DND-41 (cell line): ENCODE results near the gene MARK2.

Experiments
- ATAC-seq: fragments of 200-7000 bp; cut with Tn5 transposase; 3 replicates; pipeline ENCODE4 v1.9.1; 2021; ENCODE audit warnings: low read depth; ENCODE audit not compliant: insufficient read depth
- DNase-seq: peaks from one replicate; pipeline ENCODE4 v3.0.0-alpha.2; 2020
- H2AFZ ChIP-seq: 2 replicates; pipeline ENCODE4 v1.6.0; 2012; ENCODE audit warnings: low read depth, low read length
- H3K27ac ChIP-seq: 2 replicates; pipeline ENCODE4 v1.5.1; 2012; ENCODE audit warnings: low read length, inconsistent platforms
- H3K27me3 ChIP-seq: fragments of 200-600 bp; sonication (generic); 2 replicates; pipeline ENCODE4 v1.6.0; 2012; ENCODE audit warnings: low read length, mild to moderate bottlenecking, inconsistent platforms; ENCODE audit not compliant: insufficient read depth, poor library complexity
- H3K36me3 ChIP-seq: 2 replicates; pipeline ENCODE4 v1.5.1; 2012; ENCODE audit warnings: low read length, inconsistent platforms; ENCODE audit not compliant: insufficient read depth
- H3K4me1 ChIP-seq: 2 replicates; pipeline ENCODE4 v1.5.1; 2012; ENCODE audit warnings: mild to moderate bottlenecking, low read length; ENCODE audit not compliant: insufficient read depth
- H3K4me2 ChIP-seq: 2 replicates; pipeline ENCODE4 v1.6.0; 2012; ENCODE audit warnings: mild to moderate bottlenecking, moderate library complexity, low read length, inconsistent platforms; ENCODE audit not compliant: insufficient read depth
- H3K4me3 ChIP-seq, 2 experiments: fragments of 200-600 bp in 1 of 2; shearing (Covaris generic) in 1 of 2; 2 replicates each; pipeline ENCODE4 v1.5.1; 2012 to 2016; ENCODE audit warnings: inconsistent platforms in 2 of 2, low read length in 2 of 2, mild to moderate bottlenecking in 2 of 2, low read depth in 1 of 2, moderate library complexity in 1 of 2
- H3K79me2 ChIP-seq: 2 replicates; pipeline ENCODE4 v1.6.0; 2012; ENCODE audit warnings: low read length, inconsistent platforms; ENCODE audit not compliant: insufficient read depth
- H3K9ac ChIP-seq: 2 replicates; pipeline ENCODE4 v1.6.0; 2012; ENCODE audit warnings: low read depth, mild to moderate bottlenecking, inconsistent platforms, low read length, moderate library complexity
- H3K9me3 ChIP-seq: 2 replicates; pipeline ENCODE4 v1.5.1; 2012; ENCODE audit warnings: low read length, moderate library complexity, mild to moderate bottlenecking, inconsistent platforms; ENCODE audit not compliant: insufficient read depth, severe bottlenecking
- H4K20me1 ChIP-seq: 2 replicates; pipeline ENCODE4 v1.6.0; 2012; ENCODE audit warnings: low read length; ENCODE audit not compliant: insufficient read depth
- EZH2 ChIP-seq: IDR thresholded peaks from 3 replicates; pipeline ENCODE4 v1.6.1; 2012; ENCODE audit warnings: borderline replicate concordance, low read depth, mild to moderate bottlenecking, moderate library complexity, low read length, inconsistent platforms; ENCODE audit not compliant: severe bottlenecking
- TF ChIP-seq, protein P1 (sequence below): IDR thresholded peaks from 2 replicates; pipeline ENCODE4 v1.5.1; 2012; ENCODE audit warnings: borderline replicate concordance, low read length, moderate library complexity, mild to moderate bottlenecking; ENCODE audit not compliant: poor library complexity, severe bottlenecking; ENCODE audit errors: extremely low read depth

Gene MARK2

GRCh38 chr11:63907063-63907462 is 68.2 kb downstream of the MARK2 start:
- Histone ChIP-seq H3K4me3 (no peak overlapping the region), H3K4me1 (no peaks in the 10 kb centered on the region), H2AFZ (no peak overlapping the region), H3K79me2 (no peaks in the 10 kb centered on the region), H3K27me3 (no peaks in the 10 kb centered on the region), H3K36me3 (peaks cover 68% of the 10 kb centered on the region), H3K9me3 (no peaks in the 10 kb centered on the region), H3K27ac (no peak overlapping the region), H3K9ac (no peak overlapping the region), H3K4me2 (no peak overlapping the region), H4K20me1 (peaks cover 15% of the 10 kb centered on the region)
- TF ChIP-seq, protein P1, sequence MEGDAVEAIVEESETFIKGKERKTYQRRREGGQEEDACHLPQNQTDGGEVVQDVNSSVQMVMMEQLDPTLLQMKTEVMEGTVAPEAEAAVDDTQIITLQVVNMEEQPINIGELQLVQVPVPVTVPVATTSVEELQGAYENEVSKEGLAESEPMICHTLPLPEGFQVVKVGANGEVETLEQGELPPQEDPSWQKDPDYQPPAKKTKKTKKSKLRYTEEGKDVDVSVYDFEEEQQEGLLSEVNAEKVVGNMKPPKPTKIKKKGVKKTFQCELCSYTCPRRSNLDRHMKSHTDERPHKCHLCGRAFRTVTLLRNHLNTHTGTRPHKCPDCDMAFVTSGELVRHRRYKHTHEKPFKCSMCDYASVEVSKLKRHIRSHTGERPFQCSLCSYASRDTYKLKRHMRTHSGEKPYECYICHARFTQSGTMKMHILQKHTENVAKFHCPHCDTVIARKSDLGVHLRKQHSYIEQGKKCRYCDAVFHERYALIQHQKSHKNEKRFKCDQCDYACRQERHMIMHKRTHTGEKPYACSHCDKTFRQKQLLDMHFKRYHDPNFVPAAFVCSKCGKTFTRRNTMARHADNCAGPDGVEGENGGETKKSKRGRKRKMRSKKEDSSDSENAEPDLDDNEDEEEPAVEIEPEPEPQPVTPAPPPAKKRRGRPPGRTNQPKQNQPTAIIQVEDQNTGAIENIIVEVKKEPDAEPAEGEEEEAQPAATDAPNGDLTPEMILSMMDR, result no peak
- TF ChIP-seq EZH2, result no peak
- no peak for DNase-seq
- ATAC-seq, result no peak

GRCh38 chr11:63907808-63908530 is 69.1 kb downstream of the MARK2 start:
- H3K4me3 ChIP-seq, result no peak overlapping the region

DNA sequence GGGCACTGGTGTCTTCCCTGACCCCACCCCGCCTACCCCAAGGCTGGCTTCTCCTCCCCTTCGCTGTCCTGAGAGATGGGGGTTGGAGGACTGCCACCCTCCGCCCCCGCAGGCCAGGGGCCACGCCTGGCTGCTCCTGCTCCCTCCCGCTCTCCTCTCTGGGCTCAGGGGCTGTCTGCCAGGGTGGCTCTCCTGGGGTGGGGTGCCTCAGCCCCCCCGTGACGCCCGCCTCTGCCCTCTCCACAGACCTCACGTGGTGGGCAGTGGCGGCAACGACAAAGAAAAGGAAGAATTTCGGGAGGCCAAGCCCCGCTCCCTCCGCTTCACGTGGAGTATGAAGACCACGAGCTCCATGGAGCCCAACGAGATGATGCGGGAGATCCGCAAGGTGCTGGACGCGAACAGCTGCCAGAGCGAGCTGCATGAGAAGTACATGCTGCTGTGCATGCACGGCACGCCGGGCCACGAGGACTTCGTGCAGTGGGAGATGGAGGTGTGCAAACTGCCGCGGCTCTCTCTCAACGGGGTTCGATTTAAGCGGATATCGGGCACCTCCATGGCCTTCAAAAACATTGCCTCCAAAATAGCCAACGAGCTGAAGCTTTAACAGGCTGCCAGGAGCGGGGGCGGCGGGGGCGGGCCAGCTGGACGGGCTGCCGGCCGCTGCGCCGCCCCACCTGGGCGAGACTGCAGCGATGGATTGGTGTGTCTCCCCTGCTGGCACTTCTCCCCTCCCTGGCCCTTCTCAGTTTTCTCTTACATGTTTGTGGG is 69.9 kb downstream of the MARK2 start:
- no peak overlapping the region for H3K4me2 ChIP-seq
- no peak overlapping the region for H2AFZ ChIP-seq
- H3K9ac ChIP-seq, result no peak overlapping the region
- H3K27ac ChIP-seq, result no peak overlapping the region
- ATAC-seq, result no peak
- TF ChIP-seq EZH2, result no peak
- TF ChIP-seq, protein P1, result no peak
- H3K4me3 ChIP-seq, result no peak overlapping the region
- DNase-seq, result no peak
- H3K36me3 ChIP-seq, result peaks cover 50% of the 10 kb centered on the region
- no peaks in the 10 kb centered on the region for H3K79me2 ChIP-seq
- H3K9me3 ChIP-seq, result no peaks in the 10 kb centered on the region
- no peaks in the 10 kb centered on the region for H3K4me1 ChIP-seq
- peaks cover 9% of the 10 kb centered on the region for H4K20me1 ChIP-seq
- no peaks in the 10 kb centered on the region for H3K27me3 ChIP-seq

More at GRCh38 chr11:63907808-63908530, 69.1 kb downstream of the MARK2 start:
- Histone ChIP-seq H3K9ac (no peak overlapping the region), H3K4me1 (no peaks in the 10 kb centered on the region), H3K36me3 (peaks cover 59% of the 10 kb centered on the region), H3K27me3 (no peaks in the 10 kb centered on the region), H3K4me2 (no peak overlapping the region), H3K79me2 (no peaks in the 10 kb centered on the region), H2AFZ (no peak overlapping the region), H3K9me3 (no peaks in the 10 kb centered on the region), H4K20me1 (peaks cover 12% of the 10 kb centered on the region), H3K27ac (no peak overlapping the region)
- DNase-seq (no peak), ATAC-seq (no peak)
- TF ChIP-seq, protein P1, result no peak
- TF ChIP-seq EZH2, result no peak
